Measurements from ENCODE around the gene CALML3. TPM values are rescaled to one million over a fixed set of nuclear protein-coding genes. Genes with fewer than 3 reads are reported as not detected.

The CALML3 gene
- total RNA-seq, 1 donor from 2014 or later, result not detected

GRCh38 chr10:5522913-5523560, 1.7 kb upstream of the CALML3 start:
- H3K36me3 Mint-ChIP-seq, result no peaks in the 10 kb centered on the region
- no peak for TF ChIP-seq CTCF (conservative IDR thresholded peaks at IDR 0.05)
- DNase-seq (ENCODE audit: extremely low spot score, unreplicated experiment), result no peak
- no peaks in the 10 kb centered on the region for H3K9me3 Mint-ChIP-seq
- H3K27me3 Mint-ChIP-seq, result no peaks in the 10 kb centered on the region
- H3K4me3 Mint-ChIP-seq, result no peak overlapping the region
- H3K4me1 Mint-ChIP-seq (ENCODE audit: unreplicated experiment), result peaks cover 12% of the 10 kb centered on the region
- no peak overlapping the region for H3K27ac Mint-ChIP-seq

GRCh38 chr10:5523796-5524574, 776 bp upstream of the CALML3 start:
- no peak for DNase-seq (ENCODE audit: extremely low spot score, unreplicated experiment)
- no peaks in the 10 kb centered on the region for H3K9me3 Mint-ChIP-seq
- H3K27ac Mint-ChIP-seq, result no peak overlapping the region

GRCh38 chr10:5525561-5526341, 990 bp downstream of the CALML3 start:
- Mint-ChIP-seq H3K9me3 (no peaks in the 10 kb centered on the region), H3K4me3 (no peak overlapping the region), H3K27ac (no peak overlapping the region), H3K27me3 (no peaks in the 10 kb centered on the region), H3K36me3 (no peaks in the 10 kb centered on the region), H3K4me1 (ENCODE audit: unreplicated experiment) (peaks cover 13% of the 10 kb centered on the region)
- DNase-seq (ENCODE audit: extremely low spot score, unreplicated experiment), result no peak
- no peak for TF ChIP-seq CTCF (conservative IDR thresholded peaks at IDR 0.05)

More at GRCh38 chr10:5523796-5524574, 776 bp upstream of the CALML3 start:
- H3K36me3 Mint-ChIP-seq, result no peaks in the 10 kb centered on the region
- H3K27me3 Mint-ChIP-seq, result no peaks in the 10 kb centered on the region
- no peak overlapping the region for H3K4me3 Mint-ChIP-seq
- no peak for TF ChIP-seq CTCF (conservative IDR thresholded peaks at IDR 0.05)
- peaks cover 8% of the 10 kb centered on the region for H3K4me1 Mint-ChIP-seq (ENCODE audit: unreplicated experiment)

GRCh38 chr10:5526691-5527331, 2.0 kb downstream of the CALML3 start:
- Mint-ChIP-seq H3K4me1 (ENCODE audit: unreplicated experiment) (peaks cover 13% of the 10 kb centered on the region), H3K36me3 (no peaks in the 10 kb centered on the region), H3K27ac (no peak overlapping the region), H3K4me3 (no peak overlapping the region), H3K9me3 (no peaks in the 10 kb centered on the region), H3K27me3 (no peaks in the 10 kb centered on the region)
- DNase-seq (ENCODE audit: extremely low spot score, unreplicated experiment), result no peak
- no peak for TF ChIP-seq CTCF (conservative IDR thresholded peaks at IDR 0.05)
